Vagina (tissue), 2 donors: ENCODE results near the gene TEX2. TPM values are rescaled to one million over a fixed set of nuclear protein-coding genes. Genes with fewer than 3 reads are reported as not detected.
"Not testable (repeated sequence)": the region's sequence is repeated elsewhere in the genome, so short reads cannot be mapped to it uniquely, and the experiment has no call there.

ENCODE experiments used
- DNase-seq, 2 donors: peaks; one replicate each; pipeline ENCODE4 v3.0.0-alpha.2; 2017; ENCODE audit errors: extremely low spot score in 2 of 2
- H3K27ac ChIP-seq: fragments of 200-600 bp; sonication (generic); one replicate; pipeline ENCODE4 v1.5.1; 2019
- H3K27me3 ChIP-seq: fragments of 200-600 bp; sonication (generic); one replicate; pipeline ENCODE4 v1.5.1; 2019
- H3K36me3 ChIP-seq, 2 donors: fragments of 200-600 bp; sonication (generic); one replicate each; pipeline ENCODE4 v1.5.1; 2017 to 2019
- H3K4me1 ChIP-seq: fragments of 200-600 bp; sonication (generic); one replicate; pipeline ENCODE4 v1.5.1; 2019
- H3K4me3 ChIP-seq, 2 donors: fragments of 200-600 bp; sonication (generic); 1 replicate in 1 of 2; 2 replicates in 1 of 2; pipeline ENCODE4 v1.5.1; 2016 to 2019
- H3K9me3 ChIP-seq: fragments of 200-600 bp; sonication (generic); one replicate; pipeline ENCODE4 v1.5.1; 2019
- POLR2A ChIP-seq, 2 donors: fragments of 450-650 bp; IDR thresholded peaks; one replicate each; pipeline ENCODE4 v1.6.1; 2017; ENCODE audit warnings: antibody characterized with exemption in 2 of 2, mild to moderate bottlenecking in 2 of 2, moderate library complexity in 2 of 2
- POLR2AphosphoS5 ChIP-seq, 2 donors: sonication (generic); formaldehyde crosslinking; IDR thresholded peaks; one replicate each; pipeline ENCODE4 v1.9.0; 2017; ENCODE audit warnings: antibody characterized with exemption in 2 of 2, mild to moderate bottlenecking in 2 of 2, low read depth in 1 of 2; ENCODE audit not compliant: insufficient read depth in 1 of 2
- intact Hi-C: fragments of 100-400 bp; cut with DNase I; formaldehyde crosslinking; loops from one replicate; pipeline ENCODE4 v1.15.1; 2023
- total RNA-seq: library from RNA; depleted of rRNA; stranded (reverse); fragments of >200 nt; gene quantifications from one replicate; pipeline ENCODE4 v1.2.3, GENCODE V29; 2016
- TF ChIP-seq, protein P1 (sequence below), 3 experiments: fragments of 450-650 bp in 2 of 3; fragments of 200-600 bp in 1 of 3; sonication (generic) in 1 of 3; IDR thresholded peaks; one replicate each; pipeline ENCODE4 v1.5.1; 2017 to 2019; ENCODE audit warnings: antibody characterized with exemption in 3 of 3, mild to moderate bottlenecking in 2 of 3, moderate library complexity in 2 of 3

Gene TEX2
- total RNA-seq, 1 donor from 2014 or later: 32.4 TPM

DNA sequence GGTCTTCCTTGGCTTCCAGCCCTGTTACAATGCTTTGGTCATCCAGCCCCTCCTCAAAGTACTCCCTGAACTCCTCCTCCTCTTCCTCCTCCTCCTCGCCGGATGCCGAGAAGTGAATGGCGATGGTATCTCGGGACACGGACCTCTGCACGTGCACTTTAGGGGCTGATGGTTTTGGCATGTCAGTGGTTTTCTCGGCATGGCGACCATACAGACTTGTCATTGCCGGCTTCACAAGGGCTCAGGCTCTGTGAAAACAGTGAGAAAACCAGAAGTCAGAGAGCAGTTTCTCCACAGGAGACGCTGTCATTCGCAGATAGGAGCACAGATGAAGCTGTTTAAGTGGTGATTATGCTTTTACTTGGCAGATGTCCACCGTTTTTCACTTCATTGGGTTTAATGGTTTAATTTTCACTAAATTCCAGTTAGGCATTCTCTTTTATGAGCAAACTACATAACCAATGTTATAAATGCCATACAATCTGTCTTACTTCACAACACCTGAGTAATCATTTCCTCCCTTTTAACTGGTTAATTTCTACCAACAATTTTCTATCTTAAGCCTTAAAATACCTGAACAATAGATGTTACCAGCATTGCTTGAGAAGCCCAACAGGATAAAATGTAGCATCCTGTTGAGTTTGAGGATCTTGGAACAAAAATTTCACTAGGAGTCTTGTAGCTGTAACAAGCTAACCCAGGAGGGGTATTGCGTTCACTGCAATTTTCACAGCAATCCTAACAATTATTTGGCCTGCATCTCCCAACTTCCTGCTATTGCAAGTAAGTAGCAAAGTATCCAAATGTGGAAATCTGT, 48.9 kb downstream of the TEX2 start:
- intact Hi-C loops: no loop called here
- H3K4me1 ChIP-seq: peaks cover 48% of the 10 kb centered on the region
- H3K4me3 ChIP-seq: no peak overlapping the region
- no peak overlapping the region for H3K27ac ChIP-seq
- H3K9me3 ChIP-seq: no peaks in the 10 kb centered on the region
- no peaks in the 10 kb centered on the region for H3K27me3 ChIP-seq
- peaks cover 0 to 11% of the 10 kb centered on the region in 2 donors for H3K36me3 ChIP-seq
- TF ChIP-seq POLR2AphosphoS5 (IDR thresholded peaks at IDR 0.05; ENCODE audit: insufficient read depth in 1 of 2, low read depth in 1 of 2): no peak
- TF ChIP-seq POLR2A (IDR thresholded peaks at IDR 0.05): no peak
- TF ChIP-seq, protein P1, sequence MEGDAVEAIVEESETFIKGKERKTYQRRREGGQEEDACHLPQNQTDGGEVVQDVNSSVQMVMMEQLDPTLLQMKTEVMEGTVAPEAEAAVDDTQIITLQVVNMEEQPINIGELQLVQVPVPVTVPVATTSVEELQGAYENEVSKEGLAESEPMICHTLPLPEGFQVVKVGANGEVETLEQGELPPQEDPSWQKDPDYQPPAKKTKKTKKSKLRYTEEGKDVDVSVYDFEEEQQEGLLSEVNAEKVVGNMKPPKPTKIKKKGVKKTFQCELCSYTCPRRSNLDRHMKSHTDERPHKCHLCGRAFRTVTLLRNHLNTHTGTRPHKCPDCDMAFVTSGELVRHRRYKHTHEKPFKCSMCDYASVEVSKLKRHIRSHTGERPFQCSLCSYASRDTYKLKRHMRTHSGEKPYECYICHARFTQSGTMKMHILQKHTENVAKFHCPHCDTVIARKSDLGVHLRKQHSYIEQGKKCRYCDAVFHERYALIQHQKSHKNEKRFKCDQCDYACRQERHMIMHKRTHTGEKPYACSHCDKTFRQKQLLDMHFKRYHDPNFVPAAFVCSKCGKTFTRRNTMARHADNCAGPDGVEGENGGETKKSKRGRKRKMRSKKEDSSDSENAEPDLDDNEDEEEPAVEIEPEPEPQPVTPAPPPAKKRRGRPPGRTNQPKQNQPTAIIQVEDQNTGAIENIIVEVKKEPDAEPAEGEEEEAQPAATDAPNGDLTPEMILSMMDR (IDR thresholded peaks at IDR 0.05): no peak
- no peak for DNase-seq

GRCh38 chr17:64212122-64212521, 50.9 kb downstream of the TEX2 start:
- intact Hi-C loops: no loop called here
- H3K27ac ChIP-seq: no peak overlapping the region
- H3K27me3 ChIP-seq: no peaks in the 10 kb centered on the region
- H3K9me3 ChIP-seq: no peaks in the 10 kb centered on the region
- peaks cover 0 to 11% of the 10 kb centered on the region in 2 donors for H3K36me3 ChIP-seq
- DNase-seq: no peak
- peaks cover 38% of the 10 kb centered on the region for H3K4me1 ChIP-seq
- TF ChIP-seq, protein P1 (IDR thresholded peaks at IDR 0.05): no peak
- TF ChIP-seq POLR2AphosphoS5 (IDR thresholded peaks at IDR 0.05; ENCODE audit: insufficient read depth in 1 of 2, low read depth in 1 of 2) (no peak), POLR2A (IDR thresholded peaks at IDR 0.05) (no peak)
- H3K4me3 ChIP-seq: no peak overlapping the region

GRCh38 chr17:64209983-64210382, 53.1 kb downstream of the TEX2 start:
- TF ChIP-seq POLR2AphosphoS5 (IDR thresholded peaks at IDR 0.05; ENCODE audit: insufficient read depth in 1 of 2, low read depth in 1 of 2) (peak in 1 of 2 donors; percentile 52), POLR2A (IDR thresholded peaks at IDR 0.05) (no peak)
- H3K4me1 ChIP-seq: peaks cover 16% of the 10 kb centered on the region
- intact Hi-C loops: no loop called here
- H3K27ac ChIP-seq: no peak overlapping the region
- H3K36me3 ChIP-seq: peaks cover 0 to 11% of the 10 kb centered on the region in 2 donors
- peak in 1 of 2 donors; percentile 27 for DNase-seq
- H3K27me3 ChIP-seq: no peaks in the 10 kb centered on the region
- no peak overlapping the region for H3K4me3 ChIP-seq
- no peaks in the 10 kb centered on the region for H3K9me3 ChIP-seq

- no peak for DNase-seq
- Histone ChIP-seq H3K9me3 (no peaks in the 10 kb centered on the region), H3K4me1 (peaks cover 11% of the 10 kb centered on the region), H3K4me3 (no peak overlapping the region), H3K36me3 (peaks cover 0 to 11% of the 10 kb centered on the region in 2 donors), H3K27me3 (no peaks in the 10 kb centered on the region), H3K27ac (no peak overlapping the region)
- intact Hi-C loops: no loop called here
- TF ChIP-seq POLR2AphosphoS5 (IDR thresholded peaks at IDR 0.05; ENCODE audit: insufficient read depth in 1 of 2, low read depth in 1 of 2) (no peak), POLR2A (IDR thresholded peaks at IDR 0.05) (no peak)
- TF ChIP-seq, protein P1 (IDR thresholded peaks at IDR 0.05): no peak
These were observed 53.6 kb downstream of the TEX2 start for GRCh38 chr17:64209356-64209941.

DNA sequence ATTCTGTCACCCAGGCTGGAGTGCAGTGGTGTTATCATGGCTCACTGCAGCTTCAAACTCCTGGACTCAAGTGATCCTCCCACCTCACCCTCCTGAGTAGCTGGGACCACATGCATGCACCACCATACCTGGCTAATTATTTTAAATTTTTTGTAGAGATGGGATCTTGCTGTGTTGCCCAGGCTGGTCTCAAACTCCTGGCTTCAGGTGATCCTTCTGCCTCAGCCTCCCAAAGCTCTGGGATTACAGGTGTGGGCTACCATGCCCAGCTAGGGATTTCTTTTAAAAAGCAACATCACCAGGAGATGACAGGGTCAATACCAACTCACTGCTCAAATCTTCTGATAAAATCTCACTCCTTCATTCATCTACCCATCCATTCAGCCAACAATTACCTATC, 54.4 kb downstream of the TEX2 start:
- DNase-seq, H3K4me1 ChIP-seq, H3K27me3 ChIP-seq, H3K27ac ChIP-seq, H3K4me3 ChIP-seq, intact Hi-C loops, H3K9me3 ChIP-seq, H3K36me3 ChIP-seq: not testable (repeated sequence)

- DNase-seq: no peak
- no peaks in the 10 kb centered on the region for H3K27me3 ChIP-seq
- no peak overlapping the region for H3K4me3 ChIP-seq
- no peaks in the 10 kb centered on the region for H3K9me3 ChIP-seq
- H3K36me3 ChIP-seq: no peaks in the 10 kb centered on the region
- intact Hi-C loops: no loop called here
- H3K4me1 ChIP-seq: peaks cover 12% of the 10 kb centered on the region
- TF ChIP-seq POLR2AphosphoS5 (IDR thresholded peaks at IDR 0.05; ENCODE audit: insufficient read depth in 1 of 2, low read depth in 1 of 2): no peak
- no peak overlapping the region for H3K27ac ChIP-seq
These were observed 57.3 kb downstream of the TEX2 start for GRCh38 chr17:64205804-64206203.
